Smooth muscle cell (in vitro differentiated cells): ENCODE results near the gene SLFN12L. TPM values are rescaled to one million over a fixed set of nuclear protein-coding genes. Genes with fewer than 3 reads are reported as not detected.

Experiments used
- DNase-seq: peaks from one replicate; lab custom pipeline; 2025; ENCODE audit not compliant: unreplicated experiment; lab: John Stamatoyannopoulos, UW
- H2AFZ ChIP-seq: fragments of 200-600 bp; sonication (generic); 2 replicates; pipeline ENCODE4 v1.6.0; 2016; ENCODE audit warnings: antibody characterized with exemption, low read depth, mild to moderate bottlenecking
- H3F3A ChIP-seq: fragments of 200-600 bp; sonication (generic); 2 replicates; pipeline ENCODE4 v1.6.0; 2017; ENCODE audit warnings: antibody characterized with exemption, low read depth
- H3K27ac ChIP-seq: fragments of 200-600 bp; sonication (generic); 2 replicates; pipeline ENCODE4 v1.5.1; 2016; ENCODE audit warnings: low read depth, mild to moderate bottlenecking
- H3K27me3 ChIP-seq: fragments of 200-600 bp; sonication (generic); 2 replicates; pipeline ENCODE4 v1.6.1; 2016; ENCODE audit warnings: low read depth, mild to moderate bottlenecking
- H3K36me3 ChIP-seq: fragments of 200-600 bp; sonication (generic); 2 replicates; pipeline ENCODE4 v1.5.1; 2016; ENCODE audit warnings: low read depth
- H3K4me1 ChIP-seq: fragments of 200-600 bp; sonication (generic); 2 replicates; pipeline ENCODE4 v1.5.1; 2016; ENCODE audit warnings: low read depth
- H3K4me2 ChIP-seq: fragments of 200-600 bp; sonication (generic); 2 replicates; pipeline ENCODE4 v1.6.0; 2016; ENCODE audit warnings: mild to moderate bottlenecking
- H3K4me3 ChIP-seq: fragments of 200-600 bp; sonication (generic); 2 replicates; pipeline ENCODE4 v1.5.1; 2016; ENCODE audit warnings: mild to moderate bottlenecking
- H3K79me2 ChIP-seq: fragments of 200-600 bp; sonication (generic); 2 replicates; pipeline ENCODE4 v1.6.0; 2016; ENCODE audit warnings: low read depth, mild to moderate bottlenecking
- H3K9ac ChIP-seq: fragments of 200-600 bp; sonication (generic); 2 replicates; pipeline ENCODE4 v1.6.0; 2016; ENCODE audit warnings: low read depth
- H3K9me3 ChIP-seq: fragments of 200-600 bp; sonication (generic); replicated peaks from 2 replicates; pipeline ENCODE4 v1.5.1; 2016; ENCODE audit warnings: low read depth
- H4K20me1 ChIP-seq: fragments of 200-600 bp; sonication (generic); 2 replicates; pipeline ENCODE4 v1.6.0; 2016; ENCODE audit warnings: low read depth
- WGBS: methylation state at CpG from one replicate; pipeline ENCODE4 v1.1.7; 2016; ENCODE audit warnings: low lambda C conversion rate; 5-methylcytosine and 5-hydroxymethylcytosine counted together
- polyA plus RNA-seq: library from polyadenylated mRNA; unstranded; fragments of >200 nt; fragmentation: Nextera tagmentation; extraction: Ambion mirVana; gene quantifications from 2 replicates; pipeline ENCODE4 v1.2.1, GENCODE V29; 2016
- total RNA-seq: library from RNA; depleted of rRNA; stranded (reverse); fragments of >200 nt; gene quantifications from 2 replicates; pipeline ENCODE4 v1.2.3, GENCODE V29; 2014
- TF ChIP-seq, protein P1 (sequence below): fragments of 200-600 bp; sonication (generic); IDR thresholded peaks from 2 replicates; pipeline ENCODE4 v1.5.1; 2017; ENCODE audit warnings: borderline replicate concordance, mild to moderate bottlenecking, antibody characterized with exemption; ENCODE audit not compliant: insufficient read depth, poor library complexity, severe bottlenecking

The SLFN12L gene
- total and polyA plus RNA-seq, 2 experiments from 2014 or later, result not detected

DNA sequence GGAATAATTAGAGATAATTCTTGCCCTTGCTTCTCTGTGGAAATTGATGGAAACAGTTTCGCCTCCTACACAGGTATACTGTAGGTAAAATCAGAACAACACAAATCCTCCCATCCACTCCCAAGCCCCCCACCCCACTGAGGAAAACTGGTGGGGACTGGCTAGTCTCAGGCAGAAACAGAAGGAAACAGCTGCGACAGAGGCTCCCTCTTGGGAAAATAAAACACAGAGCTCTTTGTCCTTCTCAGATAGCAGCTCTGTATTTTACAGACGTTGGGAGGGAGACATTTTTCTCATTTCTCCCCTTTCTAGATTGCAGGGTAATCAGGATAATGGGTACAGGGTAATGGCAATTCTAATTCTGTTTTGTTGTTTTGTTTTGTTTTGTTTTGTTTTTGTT, 90.0 kb downstream of the SLFN12L start:
- Histone ChIP-seq H3K4me2 (peak overlapping the region; percentile 86), H2AFZ (no peak overlapping the region), H3K27me3 (peaks cover 12% of the 10 kb centered on the region), H3K4me1 (peaks cover 4% of the 10 kb centered on the region), H3K36me3 (no peaks in the 10 kb centered on the region), H3K9ac (no peak overlapping the region), H3K4me3 (peak overlapping the region; percentile 50), H3K27ac (no peak overlapping the region), H3K9me3 (no peaks in the 10 kb centered on the region), H4K20me1 (no peaks in the 10 kb centered on the region), H3F3A (no peaks in the 10 kb centered on the region), H3K79me2 (no peaks in the 10 kb centered on the region)
- WGBS, result 36% methylated on average over 3 of the region's 3 CpGs
- no peak for DNase-seq
- TF ChIP-seq, protein P1, sequence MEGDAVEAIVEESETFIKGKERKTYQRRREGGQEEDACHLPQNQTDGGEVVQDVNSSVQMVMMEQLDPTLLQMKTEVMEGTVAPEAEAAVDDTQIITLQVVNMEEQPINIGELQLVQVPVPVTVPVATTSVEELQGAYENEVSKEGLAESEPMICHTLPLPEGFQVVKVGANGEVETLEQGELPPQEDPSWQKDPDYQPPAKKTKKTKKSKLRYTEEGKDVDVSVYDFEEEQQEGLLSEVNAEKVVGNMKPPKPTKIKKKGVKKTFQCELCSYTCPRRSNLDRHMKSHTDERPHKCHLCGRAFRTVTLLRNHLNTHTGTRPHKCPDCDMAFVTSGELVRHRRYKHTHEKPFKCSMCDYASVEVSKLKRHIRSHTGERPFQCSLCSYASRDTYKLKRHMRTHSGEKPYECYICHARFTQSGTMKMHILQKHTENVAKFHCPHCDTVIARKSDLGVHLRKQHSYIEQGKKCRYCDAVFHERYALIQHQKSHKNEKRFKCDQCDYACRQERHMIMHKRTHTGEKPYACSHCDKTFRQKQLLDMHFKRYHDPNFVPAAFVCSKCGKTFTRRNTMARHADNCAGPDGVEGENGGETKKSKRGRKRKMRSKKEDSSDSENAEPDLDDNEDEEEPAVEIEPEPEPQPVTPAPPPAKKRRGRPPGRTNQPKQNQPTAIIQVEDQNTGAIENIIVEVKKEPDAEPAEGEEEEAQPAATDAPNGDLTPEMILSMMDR, result no peak

DNA sequence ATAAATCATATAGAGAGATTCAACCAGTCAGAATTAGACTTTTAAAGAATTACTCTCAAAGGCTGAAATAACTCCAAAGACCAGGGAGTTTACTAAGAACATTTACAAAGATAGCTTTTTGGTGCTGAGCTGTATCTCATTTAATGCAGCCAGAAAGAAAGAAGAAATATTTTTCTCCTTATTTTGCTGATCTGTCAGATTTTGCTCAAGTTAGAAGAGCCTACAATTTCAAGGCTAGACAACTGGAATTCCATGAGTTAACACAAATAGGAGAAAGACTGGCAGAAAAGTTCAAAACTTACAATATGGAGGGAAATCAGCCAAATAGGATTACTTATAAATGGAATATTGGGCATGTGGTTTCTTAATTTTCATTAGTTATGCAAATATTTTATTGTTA, 99.0 kb downstream of the SLFN12L start:
- no peaks in the 10 kb centered on the region for H3K4me1 ChIP-seq
- H4K20me1 ChIP-seq, result no peaks in the 10 kb centered on the region
- no peaks in the 10 kb centered on the region for H3F3A ChIP-seq
- H2AFZ ChIP-seq, result no peak overlapping the region
- H3K36me3 ChIP-seq, result no peaks in the 10 kb centered on the region
- no peak overlapping the region for H3K4me3 ChIP-seq
- DNase-seq, result no peak
- no peaks in the 10 kb centered on the region for H3K27me3 ChIP-seq
- TF ChIP-seq, protein P1, result no peak
- no peak overlapping the region for H3K27ac ChIP-seq
- H3K79me2 ChIP-seq, result no peaks in the 10 kb centered on the region
- no peak overlapping the region for H3K4me2 ChIP-seq
- no peaks in the 10 kb centered on the region for H3K9me3 ChIP-seq
- no peak overlapping the region for H3K9ac ChIP-seq

DNA sequence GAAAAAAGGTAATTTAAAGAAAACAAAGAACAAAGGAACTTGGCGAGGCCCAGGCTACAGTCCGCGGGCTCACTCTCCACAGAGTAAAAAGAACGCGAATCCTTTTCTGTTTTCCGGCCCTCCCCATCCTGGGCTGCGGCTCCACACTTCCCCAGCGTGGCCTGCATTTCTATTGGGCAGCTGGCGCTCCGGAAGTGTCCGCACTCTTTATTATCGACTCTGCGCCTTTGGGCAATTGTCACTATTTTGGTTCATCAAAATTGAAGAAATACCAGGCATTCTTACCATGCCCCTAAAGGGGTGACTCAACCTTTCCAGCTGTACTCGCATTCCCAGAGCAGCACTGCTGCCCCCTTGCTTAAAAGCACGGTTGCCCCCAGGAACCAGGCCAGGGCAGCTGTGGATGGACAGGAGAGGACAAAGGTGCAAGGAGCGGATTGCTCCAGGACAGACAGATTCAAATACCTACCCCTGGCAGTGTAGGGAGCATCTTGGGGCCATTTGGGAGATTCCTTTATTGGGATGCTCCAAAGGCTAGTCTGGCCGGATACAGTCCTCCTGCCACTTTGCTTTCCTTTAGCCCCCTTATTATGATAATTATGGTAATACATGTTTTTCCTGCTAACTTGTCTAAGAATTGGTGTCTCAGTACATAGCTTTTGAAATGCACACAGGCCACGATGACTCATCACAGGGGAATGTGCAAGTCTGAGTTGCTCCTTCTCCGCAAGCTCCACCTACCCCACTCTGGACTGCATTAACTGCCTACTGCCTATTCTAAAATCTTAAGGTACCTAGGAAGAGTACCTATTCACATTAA, 104.2 kb downstream of the SLFN12L start:
- Histone ChIP-seq H3K79me2 (peaks cover 4% of the 10 kb centered on the region), H3K4me2 (peak overlapping the region; percentile 87), H2AFZ (peak overlapping the region; percentile 89), H3F3A (peaks cover 7% of the 10 kb centered on the region), H3K36me3 (no peaks in the 10 kb centered on the region), H4K20me1 (no peaks in the 10 kb centered on the region), H3K9me3 (no peaks in the 10 kb centered on the region), H3K4me3 (peak overlapping the region; percentile 52), H3K4me1 (peaks cover 6% of the 10 kb centered on the region), H3K27me3 (no peaks in the 10 kb centered on the region), H3K27ac (peak overlapping the region; percentile 88), H3K9ac (peak overlapping the region; percentile 67)
- no peak for DNase-seq
- TF ChIP-seq, protein P1, result peak; percentile 10
- 29% methylated on average over 19 of the region's 19 CpGs for WGBS
